ENCODE results near the gene SOX10.

SOX10 gene

GRCh38 chr22:38016182-38017151 is 32.1 kb upstream of the SOX10 start:
- DNase-seq, result no peak

- DNase-seq, result no peak
Measured at GRCh38 chr22:38014083-38014482, 29.7 kb upstream of the SOX10 start.

GRCh38 chr22:38012604-38013072 is 28.3 kb upstream of the SOX10 start:
- DNase-seq, result no peak

- DNase-seq, result no peak
Measured at GRCh38 chr22:38009000-38009806, 24.8 kb upstream of the SOX10 start.

GRCh38 chr22:38007330-38007902 is 23.1 kb upstream of the SOX10 start:
- no peak for DNase-seq

GRCh38 chr22:38006906-38007305 is 22.6 kb upstream of the SOX10 start:
- DNase-seq, result no peak

- DNase-seq, result no peak
Measured at GRCh38 chr22:38005943-38006342, 21.6 kb upstream of the SOX10 start.

- DNase-seq, result no peak
Measured at GRCh38 chr22:37999640-38000272, 15.4 kb upstream of the SOX10 start.

- DNase-seq, result no peak
Measured at GRCh38 chr22:37999236-37999635, 14.9 kb upstream of the SOX10 start.

- no peak for DNase-seq
Measured at GRCh38 chr22:37998543-37998942, 14.2 kb upstream of the SOX10 start.

GRCh38 chr22:37996515-37997246 is 12.3 kb upstream of the SOX10 start:
- no peak for DNase-seq

GRCh38 chr22:37996079-37996478 is 11.7 kb upstream of the SOX10 start:
- no peak for DNase-seq

GRCh38 chr22:37995460-37995859 is 11.1 kb upstream of the SOX10 start:
- DNase-seq, result no peak

- no peak for DNase-seq
Measured at GRCh38 chr22:37994982-37995381, 10.6 kb upstream of the SOX10 start.

GRCh38 chr22:37994049-37994448 is 9.7 kb upstream of the SOX10 start:
- DNase-seq, result no peak

- DNase-seq, result no peak
Measured at GRCh38 chr22:37991731-37992442, 7.5 kb upstream of the SOX10 start.

GRCh38 chr22:37990862-37991261 is 6.5 kb upstream of the SOX10 start:
- DNase-seq, result no peak

- no peak for DNase-seq
Measured at GRCh38 chr22:37990301-37990700, 5.9 kb upstream of the SOX10 start.

- no peak for DNase-seq
Measured at GRCh38 chr22:37989146-37990045, 5.0 kb upstream of the SOX10 start.

GRCh38 chr22:37986371-37986770 is 2.0 kb upstream of the SOX10 start:
- no peak for DNase-seq
